ENCODE measurements around the gene CUEDC2.

CUEDC2 gene

GRCh38 chr10:102409604-102410428 is 22.6 kb downstream of the CUEDC2 start:
- no peak for DNase-seq

GRCh38 chr10:102408728-102409603 is 23.4 kb downstream of the CUEDC2 start:
- peak; percentile 85 for DNase-seq

- no peak for DNase-seq
These were observed 24.1 kb downstream of the CUEDC2 start for GRCh38 chr10:102408131-102408727.

GRCh38 chr10:102407425-102408130 is 24.8 kb downstream of the CUEDC2 start:
- no peak for DNase-seq

GRCh38 chr10:102406815-102407214 is 25.6 kb downstream of the CUEDC2 start:
- DNase-seq = no peak

- DNase-seq = no peak
These were observed 26.7 kb downstream of the CUEDC2 start for GRCh38 chr10:102405632-102406031.

- no peak for DNase-seq
These were observed 27.2 kb downstream of the CUEDC2 start for GRCh38 chr10:102405108-102405571.

- no peak for DNase-seq
These were observed 27.8 kb downstream of the CUEDC2 start for GRCh38 chr10:102404361-102405107.

GRCh38 chr10:102403115-102403514 is 29.3 kb downstream of the CUEDC2 start:
- DNase-seq = no peak

- no peak for DNase-seq
These were observed 29.9 kb downstream of the CUEDC2 start for GRCh38 chr10:102402512-102402896.

- no peak for DNase-seq
These were observed 30.5 kb downstream of the CUEDC2 start for GRCh38 chr10:102401735-102402511.

- DNase-seq = no peak
These were observed 31.1 kb downstream of the CUEDC2 start for GRCh38 chr10:102401342-102401654.

- DNase-seq = no peak
These were observed 31.6 kb downstream of the CUEDC2 start for GRCh38 chr10:102400598-102401341.

GRCh38 chr10:102400076-102400475 is 32.3 kb downstream of the CUEDC2 start:
- no peak for DNase-seq

GRCh38 chr10:102399217-102400021 is 33.0 kb downstream of the CUEDC2 start:
- DNase-seq = peak; percentile 88

- DNase-seq = no peak
These were observed 34.0 kb downstream of the CUEDC2 start for GRCh38 chr10:102398172-102399020.

- DNase-seq = no peak
These were observed 34.9 kb downstream of the CUEDC2 start for GRCh38 chr10:102397222-102398171.

Data from activated CD8-positive, alpha-beta memory T cell treated with anti-CD3 and anti-CD28 coated beads, Interleukin-2, amount 50 U/mL, for 4 hours (primary cell).